Measurements from ENCODE around the gene RASA3.

DNA sequence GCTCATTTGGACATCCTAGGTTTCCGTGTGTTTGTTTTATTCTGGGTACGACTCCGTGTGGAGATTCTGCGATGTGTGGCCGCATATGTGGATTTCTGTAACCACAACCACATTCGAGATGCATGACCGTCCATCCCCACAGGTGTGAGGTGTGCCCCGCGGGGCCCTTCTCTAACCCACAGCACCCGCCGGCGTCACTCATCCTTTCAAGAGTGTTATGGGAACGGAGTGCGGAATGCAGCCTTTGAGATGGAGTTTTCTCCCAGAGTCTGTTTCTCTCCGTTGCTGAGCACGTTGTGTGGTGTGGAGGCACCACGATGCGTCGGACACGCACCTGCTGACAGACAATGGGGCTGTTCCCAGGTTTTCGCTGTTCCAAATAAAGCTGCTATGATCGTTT lies 198.5 kb downstream of the RASA3 start:
- TF ChIP-seq, protein P1, sequence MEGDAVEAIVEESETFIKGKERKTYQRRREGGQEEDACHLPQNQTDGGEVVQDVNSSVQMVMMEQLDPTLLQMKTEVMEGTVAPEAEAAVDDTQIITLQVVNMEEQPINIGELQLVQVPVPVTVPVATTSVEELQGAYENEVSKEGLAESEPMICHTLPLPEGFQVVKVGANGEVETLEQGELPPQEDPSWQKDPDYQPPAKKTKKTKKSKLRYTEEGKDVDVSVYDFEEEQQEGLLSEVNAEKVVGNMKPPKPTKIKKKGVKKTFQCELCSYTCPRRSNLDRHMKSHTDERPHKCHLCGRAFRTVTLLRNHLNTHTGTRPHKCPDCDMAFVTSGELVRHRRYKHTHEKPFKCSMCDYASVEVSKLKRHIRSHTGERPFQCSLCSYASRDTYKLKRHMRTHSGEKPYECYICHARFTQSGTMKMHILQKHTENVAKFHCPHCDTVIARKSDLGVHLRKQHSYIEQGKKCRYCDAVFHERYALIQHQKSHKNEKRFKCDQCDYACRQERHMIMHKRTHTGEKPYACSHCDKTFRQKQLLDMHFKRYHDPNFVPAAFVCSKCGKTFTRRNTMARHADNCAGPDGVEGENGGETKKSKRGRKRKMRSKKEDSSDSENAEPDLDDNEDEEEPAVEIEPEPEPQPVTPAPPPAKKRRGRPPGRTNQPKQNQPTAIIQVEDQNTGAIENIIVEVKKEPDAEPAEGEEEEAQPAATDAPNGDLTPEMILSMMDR (conservative IDR thresholded peaks at IDR 0.05 in 1 of 2, IDR thresholded peaks at IDR 0.05 in 1 of 2; ENCODE audit: extremely low read depth in 1 of 2, insufficient read depth in 1 of 2, low read depth in 1 of 2, low read length in 2 of 2) = no peak
- no peak for TF ChIP-seq EZH2 (IDR thresholded peaks at IDR 0.05; ENCODE audit: borderline replicate concordance, low read length)
